Colon (tissue), 2 donors: ENCODE data around the gene THEM5.

ENCODE experiments used
- FAIRE-seq: peaks from 2 replicates; lab custom pipeline; 2012; peaks lifted over from hg19 to GRCh38; lab: Jason Lieb, UNC
- donor health status: control.
- donor health status: control.

THEM5 gene

GRCh38 chr1:151819976-151820623 lies 33.4 kb downstream of the THEM5 start:
- no peak for FAIRE-seq

GRCh38 chr1:151819227-151819835 lies 34.2 kb downstream of the THEM5 start:
- FAIRE-seq, result no peak

DNA sequence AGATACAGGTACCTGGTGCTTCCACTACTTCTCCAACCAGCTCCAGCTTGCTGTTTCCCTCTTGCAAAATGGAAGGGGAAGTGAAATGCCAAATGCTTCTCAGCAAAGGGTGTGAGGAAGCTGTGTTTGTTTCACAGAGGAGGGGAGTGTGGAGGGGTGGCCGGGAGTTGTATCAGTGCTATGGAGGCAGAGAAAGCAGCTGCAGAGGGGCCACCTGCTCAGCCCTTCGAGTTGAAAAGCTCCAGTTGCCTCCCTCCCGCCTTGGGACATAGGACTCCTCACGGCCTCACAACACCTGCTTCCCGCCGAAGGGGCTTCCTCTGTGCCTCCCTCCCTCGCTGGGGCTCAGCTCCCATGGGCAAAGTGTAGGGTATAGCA lies 36.2 kb downstream of the THEM5 start:
- FAIRE-seq, result no peak

DNA sequence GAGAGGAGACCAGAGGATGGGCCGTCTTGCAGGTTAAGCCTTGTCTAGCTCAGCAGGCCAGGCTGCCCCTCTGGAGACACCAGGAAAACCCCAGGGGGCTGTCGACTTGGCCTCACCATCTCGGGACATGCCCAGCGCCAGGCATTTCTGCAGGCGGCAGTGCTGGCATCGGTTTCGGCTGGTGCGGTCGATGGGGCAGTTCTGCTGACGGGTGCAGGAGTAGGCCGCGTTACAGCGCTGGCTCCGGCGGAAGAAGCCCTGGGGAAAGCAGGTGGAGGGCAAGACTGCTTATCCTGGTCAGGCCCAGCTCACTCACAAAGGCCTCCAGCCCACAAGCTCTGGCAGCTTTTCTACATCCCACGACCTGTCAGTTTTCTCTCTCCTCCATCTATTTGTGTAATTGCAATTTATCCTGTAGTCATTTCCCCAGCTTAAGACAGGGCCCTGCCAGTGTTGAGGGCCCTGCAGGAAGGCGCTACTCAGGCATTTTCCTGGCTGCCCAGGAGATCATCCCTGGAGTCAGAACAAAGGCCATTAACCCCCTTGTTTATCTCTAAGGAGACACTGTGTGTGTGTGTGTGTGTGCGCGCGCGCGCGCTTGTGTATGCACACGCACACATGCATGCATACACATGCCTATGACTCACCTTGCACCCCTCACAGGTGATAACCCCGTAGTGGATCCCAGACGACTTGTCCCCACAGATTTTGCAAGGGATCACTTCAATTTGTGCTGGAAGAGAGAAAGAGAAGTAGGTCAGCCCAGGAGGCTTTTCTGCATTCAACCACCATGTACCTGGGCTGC lies 36.8 kb downstream of the THEM5 start:
- no peak for FAIRE-seq

DNA sequence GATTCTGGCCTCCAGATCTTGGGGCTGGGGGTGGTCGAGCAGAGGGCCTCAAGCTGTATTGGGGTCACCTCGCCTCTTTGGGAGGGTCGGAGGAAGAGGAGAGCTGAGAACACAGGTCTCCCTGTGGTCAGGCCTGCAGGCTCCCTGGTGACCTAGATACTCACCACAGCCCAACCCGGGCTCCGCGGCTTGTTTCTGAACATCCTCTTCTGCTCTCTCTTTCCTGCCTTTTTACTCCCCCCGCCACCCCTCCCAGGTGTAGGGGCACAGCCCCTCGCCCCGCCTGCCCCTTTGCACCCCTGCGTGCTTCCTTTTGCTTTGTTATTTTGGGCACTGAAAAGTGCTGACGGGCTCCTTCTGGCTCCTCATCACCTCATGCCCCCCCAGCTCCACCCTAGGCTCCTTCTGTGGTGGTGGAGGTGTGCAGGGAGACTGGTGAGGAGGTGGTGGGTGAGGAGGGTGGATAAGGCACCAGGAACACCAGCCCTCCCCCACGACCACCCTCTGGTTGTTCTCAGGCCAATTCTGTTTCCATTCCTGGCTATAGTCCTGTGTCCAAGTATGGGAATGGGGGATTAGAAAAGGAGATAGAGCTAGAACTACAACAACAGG lies 37.7 kb downstream of the THEM5 start:
- no peak for FAIRE-seq

DNA sequence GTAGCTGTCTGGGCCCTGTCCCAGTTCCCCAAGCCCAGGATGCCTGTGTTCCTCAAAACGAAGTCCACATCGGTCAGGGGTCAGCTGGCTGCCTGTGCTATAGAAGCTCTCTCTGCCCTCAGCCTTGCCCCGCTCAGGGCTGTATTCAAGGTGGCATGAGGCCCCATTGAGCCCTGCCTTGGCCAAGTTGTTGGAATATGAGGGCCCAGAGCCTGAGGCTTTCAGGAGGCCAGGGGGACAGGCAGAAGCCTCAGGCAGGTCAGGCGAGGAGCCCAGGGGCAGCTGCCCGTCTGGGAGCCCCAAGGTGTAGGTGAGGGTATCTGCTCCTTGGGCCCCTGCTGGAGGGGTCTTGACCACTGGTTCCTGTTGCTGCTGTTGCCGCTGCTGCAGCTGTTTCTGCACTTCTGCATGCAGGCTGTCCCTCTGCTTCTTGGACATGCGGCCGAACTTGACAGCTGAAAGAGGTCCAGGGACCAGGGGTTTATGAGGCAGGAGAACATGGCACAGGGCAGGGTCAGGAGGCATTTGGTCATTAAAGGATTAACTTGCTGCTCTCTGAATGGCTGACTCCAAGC lies 38.5 kb downstream of the THEM5 start:
- FAIRE-seq, result no peak

DNA sequence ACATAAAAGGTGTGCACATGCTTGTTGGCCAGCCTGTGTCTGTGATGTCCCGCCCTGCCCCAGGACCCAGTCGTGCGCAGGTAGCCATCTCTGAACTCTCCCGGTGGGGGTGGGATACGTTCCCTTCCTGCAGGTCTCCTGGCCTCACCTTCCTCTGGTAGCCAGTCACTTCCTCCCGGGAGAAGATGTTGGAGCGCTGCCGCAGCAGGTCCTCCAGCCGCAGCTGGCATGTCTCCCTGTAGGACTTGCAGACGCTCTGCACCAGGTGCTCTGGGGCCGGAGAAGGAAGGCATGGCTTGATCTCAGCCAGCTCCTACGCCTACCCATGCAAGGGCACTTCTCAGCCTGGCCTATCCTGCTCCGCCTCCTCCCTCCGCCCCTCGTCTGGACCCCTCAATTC lies 39.1 kb downstream of the THEM5 start:
- FAIRE-seq, result no peak

GRCh38 chr1:151813271-151813977 lies 40.1 kb downstream of the THEM5 start:
- FAIRE-seq, result no peak

- FAIRE-seq, result no peak
Measured at GRCh38 chr1:151811181-151811580, 42.3 kb downstream of the THEM5 start.

DNA sequence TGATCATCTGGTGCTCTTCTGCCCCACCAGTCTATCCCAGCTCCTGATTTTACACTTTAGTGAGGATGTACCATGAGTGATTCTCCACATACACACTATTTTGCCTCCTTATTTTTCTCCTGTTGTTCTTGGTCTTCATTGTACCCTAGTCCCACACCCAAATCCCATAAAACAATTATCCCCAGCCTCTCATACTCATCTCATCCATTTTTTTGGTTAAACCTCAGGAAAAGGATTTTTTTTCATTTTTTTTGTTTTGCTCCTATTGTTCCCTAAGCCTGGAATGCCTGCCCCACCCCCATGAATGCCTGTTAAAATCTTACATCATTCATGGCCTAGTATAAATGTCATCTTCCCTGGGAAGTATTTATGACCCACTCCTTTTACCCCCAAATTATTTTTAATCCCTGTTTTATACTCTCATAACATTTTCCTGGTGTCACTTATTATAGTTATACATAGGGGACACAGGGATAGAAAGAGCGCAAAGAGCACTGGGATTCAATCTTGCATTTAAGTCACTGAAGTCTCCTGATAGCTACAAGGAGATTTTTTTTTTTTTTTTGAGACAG lies 43.4 kb downstream of the THEM5 start:
- no peak for FAIRE-seq

GRCh38 chr1:151809290-151809984 lies 44.1 kb downstream of the THEM5 start:
- FAIRE-seq, result no peak

- no peak for FAIRE-seq
Measured at GRCh38 chr1:151807766-151808165, 45.7 kb downstream of the THEM5 start.

GRCh38 chr1:151807131-151807530 lies 46.4 kb downstream of the THEM5 start:
- no peak for FAIRE-seq

GRCh38 chr1:151806170-151806569 lies 47.3 kb downstream of the THEM5 start:
- FAIRE-seq, result no peak

- no peak for FAIRE-seq
Measured at GRCh38 chr1:151805066-151805820, 48.3 kb downstream of the THEM5 start, which contains the start of gene LINGO4. LINGO4 (minus strand) TSS chr1:151805419; CDS start chr1:151802704, 2,715 bp downstream.

DNA sequence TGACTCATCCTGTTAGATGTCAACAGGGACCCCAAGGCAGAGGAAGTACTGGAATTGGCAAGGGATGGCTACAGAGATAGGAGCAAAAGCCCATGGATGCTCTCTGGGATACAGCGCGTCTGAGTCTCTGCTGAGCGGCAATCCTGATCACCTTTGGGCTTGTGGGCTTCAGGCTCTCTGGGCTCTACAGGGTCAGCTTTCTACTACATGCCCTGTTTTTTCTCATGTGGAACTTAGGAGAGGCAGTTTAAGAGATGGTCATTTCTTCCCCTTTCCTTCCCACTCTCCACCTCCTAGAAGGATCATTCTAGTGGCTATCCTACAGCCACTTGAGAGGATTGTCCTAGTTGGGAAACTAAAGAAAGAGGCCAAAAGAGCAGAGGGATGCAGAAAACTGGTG lies 49.6 kb downstream of the THEM5 start:
- FAIRE-seq, result no peak

DNA sequence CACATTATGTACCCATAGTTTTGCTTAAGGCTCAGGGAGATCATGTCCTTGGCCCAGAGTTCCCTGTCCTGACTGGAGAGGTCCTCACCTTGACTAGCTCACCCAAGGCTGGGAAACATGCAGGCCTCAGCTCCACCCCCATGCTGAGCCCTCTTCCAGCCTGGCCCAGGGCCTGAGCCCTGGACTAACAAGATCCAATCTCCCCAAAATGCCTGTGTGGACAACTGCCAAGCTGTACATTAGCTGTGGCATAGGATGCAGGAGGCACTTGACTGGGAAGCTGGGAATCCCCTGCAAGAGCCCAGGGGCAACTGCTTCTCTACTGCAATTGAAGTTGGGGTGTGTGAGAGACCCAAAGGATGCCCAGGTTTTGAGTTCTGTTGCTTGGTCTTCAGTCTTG lies 50.3 kb downstream of the THEM5 start:
- FAIRE-seq, result no peak

GRCh38 chr1:151802372-151802771 lies 51.1 kb downstream of the THEM5 start:
- FAIRE-seq, result no peak

GRCh38 chr1:151801846-151802245 lies 51.7 kb downstream of the THEM5 start:
- no peak for FAIRE-seq

DNA sequence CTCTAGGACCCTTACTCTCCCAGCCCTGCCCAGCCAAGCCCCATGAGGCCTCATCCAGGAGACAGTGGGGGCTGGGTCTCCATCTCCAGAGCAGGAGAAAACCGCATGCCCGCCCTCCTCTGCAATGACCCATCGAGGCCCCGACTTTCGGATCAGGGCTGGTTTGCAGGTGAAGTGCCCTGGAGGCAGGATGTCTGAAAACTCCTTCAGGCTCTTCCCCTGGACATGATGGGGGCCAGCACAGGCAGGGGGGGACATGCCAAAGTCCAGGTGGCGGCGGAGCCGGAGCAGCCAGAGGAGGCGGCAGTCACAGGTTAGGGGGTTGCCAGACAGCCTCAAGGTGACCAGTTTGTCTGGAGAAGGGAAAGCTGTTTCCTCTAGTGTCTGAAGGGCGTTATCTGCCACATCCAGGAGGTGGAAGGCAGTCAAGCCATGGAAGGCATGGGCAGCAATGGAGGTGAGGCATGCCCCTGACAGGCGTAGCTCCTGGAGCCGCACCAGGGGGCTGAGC lies 52.1 kb downstream of the THEM5 start:
- no peak for FAIRE-seq
